GM12801 (cell line): ENCODE data around the gene OR2L8.

Experiments used
- TF ChIP-seq, protein P1 (sequence below): IDR thresholded peaks from one replicate; pipeline ENCODE4 v1.5.1; 2011; ENCODE audit warnings: control low read depth; ENCODE audit not compliant: insufficient read length; ENCODE audit errors: extremely low read depth

Gene OR2L8, protein sequence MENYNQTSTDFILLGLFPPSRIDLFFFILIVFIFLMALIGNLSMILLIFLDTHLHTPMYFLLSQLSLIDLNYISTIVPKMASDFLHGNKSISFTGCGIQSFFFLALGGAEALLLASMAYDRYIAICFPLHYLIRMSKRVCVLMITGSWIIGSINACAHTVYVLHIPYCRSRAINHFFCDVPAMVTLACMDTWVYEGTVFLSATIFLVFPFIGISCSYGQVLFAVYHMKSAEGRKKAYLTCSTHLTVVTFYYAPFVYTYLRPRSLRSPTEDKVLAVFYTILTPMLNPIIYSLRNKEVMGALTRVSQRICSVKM

DNA sequence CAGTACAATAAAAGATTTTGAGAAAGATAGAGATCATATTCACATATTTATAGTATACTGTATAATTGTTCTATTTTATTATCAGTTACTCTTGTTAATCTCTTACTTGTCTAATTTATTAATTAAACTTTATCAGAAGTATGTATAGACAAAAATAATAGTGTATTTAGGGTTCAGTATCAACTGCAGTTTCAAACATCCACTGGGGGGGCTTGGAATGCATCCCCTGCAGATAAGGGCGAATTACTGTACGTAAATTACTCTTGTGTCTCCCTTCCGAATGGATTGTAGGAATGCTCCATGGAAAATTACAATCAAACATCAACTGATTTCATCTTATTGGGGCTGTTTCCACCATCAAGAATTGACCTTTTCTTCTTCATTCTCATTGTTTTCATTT lies at the start of gene OR2L8:
OR2L8 (plus strand) TSS at position 301 of the 400 bp plus-strand sequence; CDS start at position 301, 0 bp downstream.
- TF ChIP-seq, protein P1, sequence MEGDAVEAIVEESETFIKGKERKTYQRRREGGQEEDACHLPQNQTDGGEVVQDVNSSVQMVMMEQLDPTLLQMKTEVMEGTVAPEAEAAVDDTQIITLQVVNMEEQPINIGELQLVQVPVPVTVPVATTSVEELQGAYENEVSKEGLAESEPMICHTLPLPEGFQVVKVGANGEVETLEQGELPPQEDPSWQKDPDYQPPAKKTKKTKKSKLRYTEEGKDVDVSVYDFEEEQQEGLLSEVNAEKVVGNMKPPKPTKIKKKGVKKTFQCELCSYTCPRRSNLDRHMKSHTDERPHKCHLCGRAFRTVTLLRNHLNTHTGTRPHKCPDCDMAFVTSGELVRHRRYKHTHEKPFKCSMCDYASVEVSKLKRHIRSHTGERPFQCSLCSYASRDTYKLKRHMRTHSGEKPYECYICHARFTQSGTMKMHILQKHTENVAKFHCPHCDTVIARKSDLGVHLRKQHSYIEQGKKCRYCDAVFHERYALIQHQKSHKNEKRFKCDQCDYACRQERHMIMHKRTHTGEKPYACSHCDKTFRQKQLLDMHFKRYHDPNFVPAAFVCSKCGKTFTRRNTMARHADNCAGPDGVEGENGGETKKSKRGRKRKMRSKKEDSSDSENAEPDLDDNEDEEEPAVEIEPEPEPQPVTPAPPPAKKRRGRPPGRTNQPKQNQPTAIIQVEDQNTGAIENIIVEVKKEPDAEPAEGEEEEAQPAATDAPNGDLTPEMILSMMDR: no peak

DNA sequence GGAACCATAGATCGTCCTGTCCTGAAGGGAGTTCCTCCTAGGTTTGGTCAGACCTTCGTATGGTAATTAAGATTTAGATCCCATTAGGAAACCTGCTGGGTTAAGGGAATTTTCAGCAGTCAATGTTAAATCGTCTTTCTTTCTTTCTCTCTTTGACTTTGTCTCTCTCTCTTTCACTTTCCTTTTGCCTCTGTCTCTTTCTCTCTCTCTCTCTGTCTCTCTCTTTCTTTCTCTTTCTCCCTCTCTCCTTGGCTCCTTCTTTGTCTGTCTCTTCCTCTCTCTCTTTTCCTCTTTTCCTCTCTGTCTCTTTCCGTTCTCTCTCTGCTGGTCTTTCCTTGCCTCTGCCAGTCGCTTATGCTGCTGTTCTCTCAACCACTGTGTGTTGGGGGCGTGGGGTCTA lies 44.5 kb upstream of the OR2L8 start:
- TF ChIP-seq, protein P1: no peak

DNA sequence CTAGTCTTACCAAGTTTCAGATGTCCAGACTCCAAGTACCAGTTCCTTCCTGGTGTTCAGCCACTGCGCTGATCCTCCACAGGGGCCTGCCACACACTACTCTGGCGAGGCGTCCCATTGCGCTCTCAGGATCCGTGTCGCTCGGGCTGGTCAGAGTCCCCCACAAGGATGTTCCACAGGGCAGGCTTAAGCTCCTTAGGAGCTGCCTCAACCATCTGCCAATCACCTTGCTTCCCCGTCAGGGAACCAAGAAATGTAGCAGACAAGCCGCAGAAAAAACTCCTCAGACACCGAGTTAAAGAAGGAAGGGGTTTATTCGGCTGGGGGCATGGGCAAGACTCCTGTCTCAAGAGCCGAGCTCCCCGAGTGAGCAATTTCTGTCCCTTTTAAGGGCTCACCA lies 43.5 kb upstream of the OR2L8 start:
- TF ChIP-seq, protein P1: no peak

DNA sequence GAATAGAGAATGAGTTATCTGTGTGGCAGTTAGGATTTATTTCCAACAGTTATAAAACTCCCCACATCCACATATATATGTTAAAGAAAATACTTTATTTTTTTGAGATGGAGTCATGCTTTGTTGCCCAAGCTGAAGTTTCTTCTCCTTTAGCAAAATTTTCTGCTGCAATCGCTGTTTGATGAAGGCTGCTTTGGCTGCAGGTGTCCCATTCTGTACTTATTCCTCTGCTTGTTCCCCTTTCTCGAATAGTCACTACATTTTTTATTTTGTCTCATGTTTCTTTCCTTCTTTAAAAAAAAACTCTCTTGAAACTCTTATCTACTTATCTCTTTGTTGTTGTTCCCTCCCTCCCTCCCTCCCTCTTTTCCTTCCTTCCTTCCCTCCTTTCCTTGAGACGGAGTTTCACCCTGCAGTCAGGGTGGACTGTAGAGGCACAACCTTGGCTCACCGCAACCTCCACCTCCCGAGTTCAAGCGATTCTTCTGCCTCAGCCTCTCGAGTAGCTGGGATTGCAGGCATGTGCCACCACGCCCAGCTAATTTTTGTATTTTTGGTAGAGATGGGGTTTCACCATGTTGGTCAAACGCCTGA lies 42.7 kb upstream of the OR2L8 start:
- TF ChIP-seq, protein P1: no peak

DNA sequence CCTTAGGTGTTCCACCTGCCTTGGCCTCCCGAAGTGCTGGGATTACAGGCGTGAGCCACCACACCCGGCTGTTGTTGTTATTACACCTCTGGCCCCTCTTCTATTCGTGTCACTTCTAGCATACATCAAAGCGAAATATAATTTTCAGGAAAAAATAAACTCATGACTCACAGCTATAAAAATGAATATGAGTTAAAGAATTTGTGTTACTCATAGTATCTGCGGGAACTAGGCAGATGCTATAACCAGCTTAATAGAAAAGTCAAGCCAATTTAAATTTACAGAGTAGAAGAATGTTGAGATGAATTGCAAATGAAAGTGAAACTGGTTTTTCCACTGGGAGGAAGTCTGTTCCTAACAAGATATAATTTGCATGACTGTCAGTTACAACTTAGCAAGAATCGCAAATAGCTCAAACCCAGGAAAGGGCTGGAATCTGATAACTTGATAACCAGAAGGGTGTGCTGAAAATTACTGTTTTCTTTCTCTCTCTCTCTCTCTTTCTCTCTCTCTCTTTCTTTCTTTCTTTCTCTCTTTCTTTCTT lies 42.1 kb upstream of the OR2L8 start:
- TF ChIP-seq, protein P1: no peak

DNA sequence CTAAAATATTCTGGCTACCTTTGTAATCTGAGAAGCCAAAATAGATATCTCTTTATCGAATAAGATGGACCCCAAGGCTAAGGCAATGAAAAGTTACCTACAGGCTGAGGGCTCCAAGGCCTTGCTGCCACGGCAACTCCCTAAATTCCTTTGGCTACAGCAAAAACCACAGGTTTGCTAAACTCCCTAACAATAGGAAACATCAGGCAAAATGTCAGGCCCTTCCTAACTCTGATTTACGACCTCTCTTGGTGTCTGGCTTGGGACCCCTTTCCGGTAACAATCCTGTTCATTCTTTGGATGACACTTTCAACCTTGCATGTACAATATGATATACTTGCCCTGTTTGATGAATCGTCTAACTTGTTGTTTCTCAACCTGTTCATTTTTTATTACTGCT lies 39.9 kb upstream of the OR2L8 start:
- TF ChIP-seq, protein P1: no peak

DNA sequence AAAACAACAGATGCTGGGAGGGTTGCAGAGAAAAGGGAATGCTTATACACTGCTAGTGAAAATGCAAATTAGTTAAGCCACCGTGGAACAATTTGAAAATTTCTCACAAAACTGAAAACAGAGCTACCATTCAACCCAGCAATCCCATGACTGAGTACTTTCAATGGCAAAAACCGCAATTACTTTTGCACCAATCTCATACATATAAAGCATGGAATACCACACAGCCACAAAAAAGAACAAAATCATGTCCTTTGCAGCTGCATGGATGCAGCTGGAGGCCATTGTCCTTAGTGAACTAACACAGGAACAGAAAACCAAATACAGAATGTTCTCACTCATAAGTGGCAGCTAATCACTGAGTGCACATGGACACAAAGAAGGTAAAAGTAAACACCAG lies 34.9 kb upstream of the OR2L8 start:
- TF ChIP-seq, protein P1: no peak
